ENCODE results near the gene TRIO. TPM values are rescaled to one million over a fixed set of nuclear protein-coding genes. Genes with fewer than 3 reads are reported as not detected.

TRIO gene
- total RNA-seq, 2 experiments from 2014 or later = 4.1 to 6.5 TPM

DNA sequence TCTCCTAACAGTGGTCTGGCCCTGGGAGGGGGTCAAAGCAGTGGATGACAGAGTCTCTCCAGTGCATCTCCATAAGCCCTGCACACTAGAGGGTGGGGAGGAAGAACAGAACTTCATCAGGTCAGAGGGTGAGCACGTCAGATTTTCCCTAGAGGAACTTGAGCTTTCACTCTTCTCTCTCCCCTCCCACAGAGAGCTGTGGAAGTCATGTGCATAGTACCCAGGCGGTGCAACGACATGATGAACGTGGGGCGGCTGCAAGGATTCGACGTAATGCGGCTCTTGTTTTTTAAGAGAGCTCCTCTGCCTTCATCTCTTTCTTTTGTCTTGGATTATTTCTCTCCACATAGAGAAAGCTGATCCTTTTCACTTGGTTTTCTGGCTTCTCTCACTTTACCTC, 338.2 kb downstream of the TRIO start:
- Mint-ChIP-seq H3K27ac (no peak overlapping the region), H3K9me3 (no peaks in the 10 kb centered on the region), H3K4me1 (ENCODE audit: low read depth) (no peaks in the 10 kb centered on the region), H3K36me3 (ENCODE audit: low read depth) (no peaks in the 10 kb centered on the region), H3K4me3 (no peak overlapping the region), H3K27me3 (no peaks in the 10 kb centered on the region)
- Histone ChIP-seq H3K4me1 (ENCODE audit: insufficient read depth, low read length) (no peaks in the 10 kb centered on the region), H3K9me3 (ENCODE audit: control insufficient read depth in 1 of 2, insufficient read depth in 1 of 2, low read length in 2 of 2) (no peaks in the 10 kb centered on the region), H3K36me3 (ENCODE audit: insufficient read depth, low read length) (no peaks in the 10 kb centered on the region), H3K27ac (ENCODE audit: low read depth in 1 of 2, low read length in 2 of 2) (no peak overlapping the region), H3K4me3 (ENCODE audit: low read length) (no peak overlapping the region), H3K27me3 (ENCODE audit: control insufficient read depth in 1 of 2, insufficient read depth in 2 of 2, low read length in 2 of 2) (no peaks in the 10 kb centered on the region)
- no peak for TF ChIP-seq CTCF (IDR thresholded peaks at IDR 0.05)
- CTCF ChIA-PET = no interaction called here
- POLR2A ChIA-PET = no interaction called here
- ATAC-seq (ENCODE audit: poor library complexity) (no peak), DNase-seq (no peak)
- intact Hi-C loops (cut with DNase I, micrococcal nuclease) = no loop called here

- Mint-ChIP-seq H3K9me3 (no peaks in the 10 kb centered on the region), H3K27me3 (no peaks in the 10 kb centered on the region), H3K4me3 (no peak overlapping the region), H3K36me3 (ENCODE audit: low read depth) (no peaks in the 10 kb centered on the region), H3K4me1 (ENCODE audit: low read depth) (no peaks in the 10 kb centered on the region), H3K27ac (no peak overlapping the region)
- Histone ChIP-seq H3K27ac (ENCODE audit: low read depth in 1 of 2, low read length in 2 of 2) (no peak overlapping the region), H3K9me3 (ENCODE audit: control insufficient read depth in 1 of 2, insufficient read depth in 1 of 2, low read length in 2 of 2) (no peaks in the 10 kb centered on the region), H3K36me3 (ENCODE audit: insufficient read depth, low read length) (no peaks in the 10 kb centered on the region), H3K4me1 (ENCODE audit: insufficient read depth, low read length) (no peaks in the 10 kb centered on the region), H3K27me3 (ENCODE audit: control insufficient read depth in 1 of 2, insufficient read depth in 2 of 2, low read length in 2 of 2) (no peaks in the 10 kb centered on the region), H3K4me3 (ENCODE audit: low read length) (no peak overlapping the region)
- no peak for DNase-seq
- intact Hi-C loops (cut with DNase I, micrococcal nuclease) = no loop called here
- no peak for TF ChIP-seq CTCF (IDR thresholded peaks at IDR 0.05)
- ChIA-PET CTCF (interaction anchor here (0.7 kb wide), 1 partner anchor 202 kb away, joined by 5 read pairs; no protein-coding TSS in a partner anchor), POLR2A (no interaction called here)
- ATAC-seq (ENCODE audit: poor library complexity) = no peak
These were observed 338.9 kb downstream of the TRIO start for GRCh38 chr5:14482085-14482484.

- H3K4me1 ChIP-seq (ENCODE audit: insufficient read depth, low read length) = no peaks in the 10 kb centered on the region
- H3K36me3 ChIP-seq (ENCODE audit: insufficient read depth, low read length) = no peaks in the 10 kb centered on the region
- DNase-seq = no peak
- H3K27me3 Mint-ChIP-seq = no peaks in the 10 kb centered on the region
- H3K4me1 Mint-ChIP-seq (ENCODE audit: low read depth) = no peaks in the 10 kb centered on the region
- H3K36me3 Mint-ChIP-seq (ENCODE audit: low read depth) = no peaks in the 10 kb centered on the region
- ChIA-PET CTCF (no interaction called here), POLR2A (no interaction called here)
- H3K9me3 ChIP-seq (ENCODE audit: control insufficient read depth in 1 of 2, insufficient read depth in 1 of 2, low read length in 2 of 2) = peaks cover 0 to 5% of the 10 kb centered on the region in 2 experiments
- ATAC-seq (ENCODE audit: poor library complexity) = no peak
- intact Hi-C loops (cut with DNase I, micrococcal nuclease) = no loop called here
- H3K4me3 ChIP-seq (ENCODE audit: low read length) = no peak overlapping the region
- H3K27ac Mint-ChIP-seq = no peak overlapping the region
- H3K27ac ChIP-seq (ENCODE audit: low read depth in 1 of 2, low read length in 2 of 2) = no peak overlapping the region
- H3K9me3 Mint-ChIP-seq = peaks cover 3% of the 10 kb centered on the region
- no peak overlapping the region for H3K4me3 Mint-ChIP-seq
- no peaks in the 10 kb centered on the region for H3K27me3 ChIP-seq (ENCODE audit: control insufficient read depth in 1 of 2, insufficient read depth in 2 of 2, low read length in 2 of 2)
- TF ChIP-seq CTCF (IDR thresholded peaks at IDR 0.05) = no peak
These were observed 340.5 kb downstream of the TRIO start for GRCh38 chr5:14483504-14484157.
